CD4-positive, CD25-positive, alpha-beta regulatory T cell (primary cell): ENCODE results near the gene LZTR1. TPM values are rescaled to one million over a fixed set of nuclear protein-coding genes. Genes with fewer than 3 reads are reported as not detected.
A peak's percentile ranks its signal among the peaks of the same experiment; 100 is the strongest.

Experiments used
- ATAC-seq, 2 donors: fragments of 150-1000 bp; cut with Tn5 transposase; one replicate each; pipeline ENCODE4 v1.10.0; 2021; ENCODE audit warnings: low read depth in 2 of 2, moderate number of reproducible peaks in 2 of 2, moderate library complexity in 1 of 2
- DNase-seq, 3 donors: peaks; one replicate each; pipeline versions ENCODE4 v3.0.0 to v3.0.0-alpha.2; 2012 to 2022; ENCODE audit warnings: mixed read lengths in 1 of 3
- H3K27ac ChIP-seq: one replicate; pipeline ENCODE4 v1.7.0; 2013; ENCODE audit warnings: mild to moderate bottlenecking, low read length; ENCODE audit not compliant: insufficient read depth, poor library complexity, severe bottlenecking
- H3K27me3 ChIP-seq: one replicate; pipeline ENCODE4 v1.7.0; 2013; ENCODE audit warnings: low read length; ENCODE audit not compliant: control insufficient read depth, insufficient read depth
- H3K36me3 ChIP-seq: one replicate; pipeline ENCODE4 v1.7.0; 2013; ENCODE audit warnings: mild to moderate bottlenecking, low read length, moderate library complexity; ENCODE audit not compliant: control insufficient read depth, insufficient read depth
- H3K4me1 ChIP-seq: 2 replicates; pipeline ENCODE4 v1.7.0; 2013; ENCODE audit warnings: mild to moderate bottlenecking, low read length; ENCODE audit not compliant: insufficient read depth, control insufficient read depth, poor library complexity, severe bottlenecking
- H3K4me3 ChIP-seq: one replicate; pipeline ENCODE4 v1.7.0; 2013; ENCODE audit warnings: low read depth, mild to moderate bottlenecking, low read length, moderate library complexity
- H3K9me3 ChIP-seq, 2 experiments: 1 replicate in 1 of 2; 2 replicates in 1 of 2; pipeline ENCODE4 v1.7.0; 2013; ENCODE audit warnings: low read length in 2 of 2, mild to moderate bottlenecking in 1 of 2, moderate library complexity in 1 of 2; ENCODE audit not compliant: control insufficient read depth in 2 of 2
- H3K27ac Mint-ChIP-seq, 3 donors: one replicate each; pipeline ENCODE4 v1.8.0; 2020 to 2022; ENCODE audit warnings: mild to moderate bottlenecking in 3 of 3, mixed read lengths in 3 of 3, moderate library complexity in 2 of 3
- H3K27me3 Mint-ChIP-seq: one replicate; pipeline ENCODE4 v1.8.0; 2022; ENCODE audit warnings: mild to moderate bottlenecking, mixed read lengths
- H3K36me3 Mint-ChIP-seq: one replicate; pipeline ENCODE4 v1.8.0; 2020; ENCODE audit warnings: mixed read lengths
- H3K4me1 Mint-ChIP-seq, 4 donors: one replicate each; pipeline ENCODE4 v1.8.0; 2020 to 2022; ENCODE audit warnings: mixed read lengths in 4 of 4, mild to moderate bottlenecking in 1 of 4
- H3K4me3 Mint-ChIP-seq, 4 donors: one replicate each; pipeline ENCODE4 v1.8.0; 2020 to 2022; ENCODE audit warnings: mild to moderate bottlenecking in 4 of 4, mixed read lengths in 4 of 4, moderate library complexity in 3 of 4
- H3K9me3 Mint-ChIP-seq, 7 donors: one replicate each; pipeline ENCODE4 v1.8.0; 2020 to 2022; ENCODE audit warnings: mixed read lengths in 7 of 7, mild to moderate bottlenecking in 3 of 7, moderate library complexity in 2 of 7
- polyA plus RNA-seq, 4 donors: library from polyadenylated mRNA; unstranded; fragments of 300-500 nt; fragmentation: Illumina TruSeq; gene quantifications; one replicate each; pipeline ENCODE4 v1.2.3, GENCODE V29; 2021
- total RNA-seq: library from RNA; stranded (reverse); gene quantifications from one replicate; pipeline ENCODE4 v1.2.3, GENCODE V29; 2022

The LZTR1 gene
- total and polyA plus RNA-seq, 5 donors from 2014 or later: 9.6 to 69.4 (median 12.1) TPM

DNA sequence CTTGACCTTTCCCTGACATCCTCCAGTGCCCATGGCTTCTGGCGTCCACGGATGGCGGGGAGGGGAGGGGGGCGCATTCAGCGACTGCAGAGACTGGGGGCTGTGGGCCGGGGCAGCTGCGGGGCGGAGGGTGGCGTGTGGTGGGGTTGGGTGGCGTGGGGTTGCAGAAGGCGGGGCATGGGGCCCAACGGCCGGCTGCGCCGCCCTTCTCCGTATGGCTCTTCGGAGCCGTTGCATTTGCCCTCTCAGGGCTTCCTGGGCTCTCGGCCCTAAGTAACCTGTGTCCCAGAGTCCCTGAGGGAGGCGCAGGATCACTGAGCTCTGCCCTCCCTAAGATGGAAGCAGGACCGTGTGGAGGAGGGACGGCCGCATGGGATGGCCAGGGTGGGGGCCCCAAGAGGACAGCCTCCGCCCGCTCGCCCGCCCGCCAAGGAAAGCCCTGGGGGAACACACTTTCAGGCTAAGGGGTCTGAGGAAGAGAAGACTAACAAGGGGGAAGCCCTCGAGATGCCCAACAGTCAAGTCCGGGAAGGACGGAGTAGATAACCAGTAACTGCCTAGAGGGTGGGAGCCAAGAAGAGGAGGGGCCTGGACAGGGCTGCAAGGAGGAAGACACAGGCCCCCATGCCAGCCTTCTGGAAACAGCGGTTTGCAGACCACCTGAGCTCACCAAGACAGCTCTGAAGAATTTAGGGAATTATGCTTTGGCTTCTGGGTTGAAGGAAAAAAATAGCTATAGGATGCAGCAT is 24.2 kb upstream of the LZTR1 start:
- H3K36me3 Mint-ChIP-seq: peaks cover 6% of the 10 kb centered on the region
- H3K9me3 Mint-ChIP-seq: peaks cover 0 to 1% (median 0%) of the 10 kb centered on the region in 7 donors

DNA sequence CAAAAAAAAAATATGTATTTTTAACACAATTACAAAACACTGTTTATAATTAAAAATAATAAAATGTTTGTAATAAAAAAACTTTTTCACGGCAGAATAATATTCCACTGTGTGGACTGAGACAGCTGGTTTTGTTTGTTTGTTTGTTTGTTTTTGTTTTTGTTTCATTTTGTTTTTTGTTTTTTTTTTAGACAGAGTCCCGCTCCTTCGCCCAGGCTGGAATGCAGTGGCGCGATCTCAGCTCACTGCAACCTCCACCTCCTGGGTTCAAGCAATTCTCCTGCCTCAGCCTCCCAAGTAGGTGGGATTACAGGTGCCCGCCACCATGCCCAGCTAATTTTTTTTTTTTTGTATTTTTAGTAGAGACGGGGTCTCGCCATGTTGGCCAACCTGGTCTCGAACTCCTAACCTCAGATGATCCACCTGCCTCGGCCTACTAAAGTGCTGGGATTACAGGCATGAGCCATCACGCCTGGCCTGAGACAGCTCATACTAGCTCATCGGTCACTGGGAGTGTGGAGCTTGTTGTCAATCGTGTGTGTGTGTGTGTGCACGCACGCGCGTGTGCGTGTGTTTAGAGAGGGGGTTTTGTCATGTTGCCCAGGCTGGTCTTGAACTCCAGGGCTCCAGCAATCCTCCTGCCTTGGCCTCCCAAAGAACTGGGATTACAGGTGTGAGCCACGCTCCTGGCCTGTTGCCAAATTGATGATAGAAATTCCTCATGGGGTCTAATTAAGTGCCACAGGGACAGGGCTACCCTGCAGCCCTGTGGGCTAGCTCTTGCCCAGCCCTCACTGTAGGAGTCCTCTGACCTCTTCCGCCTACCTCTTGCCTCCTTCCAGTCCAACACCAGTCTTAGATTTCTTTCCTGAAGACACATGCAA is 22.3 kb upstream of the LZTR1 start:
- Histone ChIP-seq H3K4me3 (no peak overlapping the region), H3K4me1 (peaks cover 24% of the 10 kb centered on the region), H3K9me3 (no peaks in the 10 kb centered on the region), H3K27me3 (peaks cover 3% of the 10 kb centered on the region), H3K36me3 (no peaks in the 10 kb centered on the region), H3K27ac (no peak overlapping the region)
- ATAC-seq (no peak), DNase-seq (no peak)
- Mint-ChIP-seq H3K9me3 (peaks cover 0 to 1% (median 0%) of the 10 kb centered on the region in 7 donors), H3K27ac (no peak overlapping the region), H3K27me3 (peaks cover 55% of the 10 kb centered on the region), H3K36me3 (no peaks in the 10 kb centered on the region), H3K4me1 (peaks cover 0 to 21% (median 1%) of the 10 kb centered on the region in 4 donors), H3K4me3 (peak overlapping the region in 1 of 4 donors; percentile 52)

More for the DNA sequence above, 24.2 kb upstream of the LZTR1 start:
- no peak for ATAC-seq
- no peak overlapping the region for H3K27ac ChIP-seq
- peaks cover 17% of the 10 kb centered on the region for H3K4me1 ChIP-seq
- no peak overlapping the region for H3K4me3 ChIP-seq
- H3K36me3 ChIP-seq: peaks cover 13% of the 10 kb centered on the region
- Mint-ChIP-seq H3K4me1 (peaks cover 0 to 13% (median 1%) of the 10 kb centered on the region in 4 donors), H3K27me3 (peaks cover 42% of the 10 kb centered on the region), H3K4me3 (peak overlapping the region in 3 of 4 donors; percentile 26 to 88 (median 77)), H3K27ac (no peak overlapping the region)
- H3K9me3 ChIP-seq: no peaks in the 10 kb centered on the region
- no peak for DNase-seq
- H3K27me3 ChIP-seq: no peaks in the 10 kb centered on the region

DNA sequence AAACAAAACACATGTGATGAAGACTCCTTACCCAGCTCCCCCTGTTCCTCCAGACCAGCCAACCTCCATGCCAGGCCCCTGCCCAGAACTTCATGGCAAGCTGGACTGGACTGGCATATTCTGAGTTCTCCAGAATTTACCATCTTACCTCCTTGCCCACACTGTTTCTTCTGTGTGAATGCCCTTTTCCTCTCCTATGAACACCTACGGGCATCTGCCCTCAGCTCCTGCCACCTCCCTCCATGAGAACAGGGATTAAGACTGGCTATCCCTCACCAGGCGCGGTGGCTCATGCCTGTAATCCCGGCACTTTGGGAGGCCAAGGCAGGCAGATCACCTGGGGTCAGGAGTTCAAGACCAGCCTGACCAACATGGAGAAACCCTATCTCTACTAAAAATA is 21.5 kb upstream of the LZTR1 start:
- ATAC-seq (no peak), DNase-seq (no peak)
- Histone ChIP-seq H3K4me3 (no peak overlapping the region), H3K9me3 (no peaks in the 10 kb centered on the region), H3K36me3 (no peaks in the 10 kb centered on the region), H3K4me1 (peaks cover 29% of the 10 kb centered on the region), H3K27me3 (peaks cover 3% of the 10 kb centered on the region), H3K27ac (no peak overlapping the region)
- Mint-ChIP-seq H3K4me3 (peak overlapping the region in 1 of 4 donors; percentile 52), H3K9me3 (peaks cover 0 to 1% (median 0%) of the 10 kb centered on the region in 7 donors), H3K27me3 (peaks cover 56% of the 10 kb centered on the region), H3K4me1 (peaks cover 0 to 21% (median 1%) of the 10 kb centered on the region in 4 donors), H3K27ac (no peak overlapping the region), H3K36me3 (no peaks in the 10 kb centered on the region)

GRCh38 chr22:20962491-20962945 is 19.6 kb upstream of the LZTR1 start:
- Mint-ChIP-seq H3K27ac (no peak overlapping the region), H3K4me3 (no peak overlapping the region), H3K27me3 (peaks cover 60% of the 10 kb centered on the region), H3K4me1 (peaks cover 0 to 17% (median 1%) of the 10 kb centered on the region in 4 donors), H3K9me3 (peaks cover 0 to 1% (median 0%) of the 10 kb centered on the region in 7 donors), H3K36me3 (no peaks in the 10 kb centered on the region)
- ATAC-seq: no peak
- Histone ChIP-seq H3K27me3 (peaks cover 3% of the 10 kb centered on the region), H3K27ac (no peak overlapping the region), H3K9me3 (no peaks in the 10 kb centered on the region), H3K4me3 (no peak overlapping the region), H3K4me1 (peaks cover 19% of the 10 kb centered on the region), H3K36me3 (no peaks in the 10 kb centered on the region)
- DNase-seq: no peak

- Histone ChIP-seq H3K27me3 (peaks cover 3% of the 10 kb centered on the region), H3K4me3 (no peak overlapping the region), H3K27ac (no peak overlapping the region), H3K4me1 (peaks cover 12% of the 10 kb centered on the region), H3K36me3 (no peaks in the 10 kb centered on the region), H3K9me3 (no peaks in the 10 kb centered on the region)
- H3K27ac Mint-ChIP-seq: no peak overlapping the region
- ATAC-seq: no peak
- H3K4me1 Mint-ChIP-seq: peaks cover 0 to 12% (median 1%) of the 10 kb centered on the region in 4 donors
- peak overlapping the region in 3 of 4 donors; percentile 29 to 65 (median 30) for H3K4me3 Mint-ChIP-seq
- peaks cover 0 to 1% (median 0%) of the 10 kb centered on the region in 7 donors for H3K9me3 Mint-ChIP-seq
- H3K36me3 Mint-ChIP-seq: no peaks in the 10 kb centered on the region
- H3K27me3 Mint-ChIP-seq: peaks cover 51% of the 10 kb centered on the region
- DNase-seq: no peak
Measured at GRCh38 chr22:20963201-20964052, 18.7 kb upstream of the LZTR1 start.

GRCh38 chr22:20964090-20964798 is 17.9 kb upstream of the LZTR1 start:
- Mint-ChIP-seq H3K27ac (no peak overlapping the region), H3K4me3 (peak overlapping the region; percentile 29 to 77 (median 64)), H3K4me1 (peaks cover 0 to 12% (median 1%) of the 10 kb centered on the region in 4 donors), H3K36me3 (no peaks in the 10 kb centered on the region), H3K9me3 (peaks cover 0 to 1% (median 0%) of the 10 kb centered on the region in 7 donors), H3K27me3 (peaks cover 48% of the 10 kb centered on the region)
- peaks cover 12% of the 10 kb centered on the region for H3K4me1 ChIP-seq
- no peaks in the 10 kb centered on the region for H3K9me3 ChIP-seq
- peaks cover 3% of the 10 kb centered on the region for H3K27me3 ChIP-seq
- H3K4me3 ChIP-seq: no peak overlapping the region
- ATAC-seq: no peak
- H3K27ac ChIP-seq: no peak overlapping the region
- no peaks in the 10 kb centered on the region for H3K36me3 ChIP-seq
- DNase-seq: no peak
